Measurements from ENCODE around the gene RASGRF1.
A peak's percentile ranks its signal among the peaks of the same experiment; 100 is the strongest.

RASGRF1 gene

DNA sequence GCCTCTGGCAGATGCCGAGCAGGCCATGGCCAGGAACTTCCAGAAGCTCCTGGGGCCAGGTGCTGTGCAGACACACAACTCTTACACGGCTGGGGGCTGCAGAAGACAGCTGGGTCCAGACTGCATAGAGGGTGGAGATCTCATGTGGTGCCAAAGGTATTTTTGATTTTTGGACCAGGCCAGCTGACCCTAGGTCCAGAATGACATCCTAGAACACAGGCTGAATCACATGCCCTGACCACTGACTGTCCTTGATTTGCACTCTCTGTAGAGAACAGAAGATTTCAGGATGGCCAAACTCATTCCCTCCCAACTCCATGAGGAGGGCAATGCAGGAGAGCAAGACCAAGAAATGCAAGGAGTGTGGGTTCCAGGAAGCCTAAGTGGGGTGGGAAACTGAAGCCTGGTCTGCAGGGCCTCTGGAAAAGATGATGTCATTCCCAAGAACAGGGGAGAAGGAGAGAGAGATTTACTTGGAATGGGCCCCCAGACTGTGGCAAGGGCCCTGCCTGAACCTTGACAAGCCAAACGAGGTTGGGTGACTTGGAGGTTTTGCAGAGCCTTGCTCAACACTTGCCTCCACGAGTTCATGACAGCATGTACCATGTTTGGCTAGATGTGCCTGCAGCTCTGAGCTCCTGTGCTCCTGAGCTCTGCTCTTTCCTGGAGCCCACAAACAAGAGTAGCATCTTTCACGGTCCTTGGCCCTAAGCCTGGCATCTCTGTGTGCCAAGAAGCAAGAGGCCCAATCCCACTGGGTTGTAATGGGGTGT lies 107.2 kb downstream of the RASGRF1 start:
- POLR2A ChIA-PET: no interaction called here

DNA sequence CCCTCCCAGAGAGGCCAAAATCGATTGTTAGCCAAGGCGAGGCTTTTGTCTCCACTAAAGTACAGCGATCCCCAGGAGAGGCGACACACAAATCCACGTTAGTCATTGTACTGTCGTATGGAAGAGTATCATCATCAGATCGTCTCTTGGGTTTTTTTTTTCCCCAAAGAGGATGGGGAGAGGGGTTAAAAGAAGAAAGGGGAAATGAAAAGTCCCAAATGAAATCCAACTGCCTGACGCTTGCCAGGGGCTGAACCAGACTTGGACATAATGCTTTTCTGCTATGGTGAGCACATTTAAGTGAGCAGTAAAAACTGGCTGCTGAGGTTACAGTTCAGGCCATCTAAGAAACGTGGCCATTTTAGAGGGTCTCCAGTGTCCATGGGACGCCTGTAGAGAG lies 107.8 kb downstream of the RASGRF1 start:
- no peak for DNase-seq (ENCODE audit: extremely low spot score)
- ChIA-PET CTCF (interaction anchor here (2.0 kb wide), 1 partner anchor 74 kb away, joined by 12 read pairs; no protein-coding TSS in a partner anchor), POLR2A (no interaction called here)
- no peak for TF ChIP-seq FOXK2 (IDR thresholded peaks at IDR 0.05)
- no peak for TF ChIP-seq SP1 (IDR thresholded peaks at IDR 0.05)

More for the DNA sequence above, 107.2 kb downstream of the RASGRF1 start:
- CTCF ChIA-PET: no interaction called here
- TF ChIP-seq FOXK2 (IDR thresholded peaks at IDR 0.05) (no peak), ZNF384 (IDR thresholded peaks at IDR 0.05) (no peak), BHLHE40 (IDR thresholded peaks at IDR 0.05; ENCODE audit: borderline replicate concordance) (no peak), FOXA1 (IDR thresholded peaks at IDR 0.05) (no peak), LEF1 (IDR thresholded peaks at IDR 0.05; ENCODE audit: borderline replicate concordance) (no peak), L3MBTL2 (conservative IDR thresholded peaks at IDR 0.05) (no peak), TARDBP (IDR thresholded peaks at IDR 0.05) (no peak)
- DNase-seq (ENCODE audit: extremely low spot score): no peak

- DNase-seq (ENCODE audit: extremely low spot score): no peak
- TF ChIP-seq CTBP1 (IDR thresholded peaks at IDR 0.05; ENCODE audit: borderline replicate concordance) (no peak), HDGF (IDR thresholded peaks at IDR 0.05; ENCODE audit: borderline replicate concordance) (no peak)
- ChIA-PET POLR2A (no interaction called here), CTCF (interaction anchor here (0.5 to 2.0 kb wide), 3 partner anchors 30 to 658 kb away, joined by 3 to 12 read pairs (median 4); no protein-coding TSS in a partner anchor)
Measured at GRCh38 chr15:78981532-78982313, 108.9 kb downstream of the RASGRF1 start.

GRCh38 chr15:78979456-78980320 lies 110.9 kb downstream of the RASGRF1 start:
- POLR2A ChIA-PET: no interaction called here
- peak; percentile 81 for DNase-seq (ENCODE audit: extremely low spot score)

GRCh38 chr15:78978601-78979179 lies 111.9 kb downstream of the RASGRF1 start:
- ChIA-PET POLR2A (no interaction called here), CTCF (interaction anchor here (0.9 to 2.7 kb wide), 5 partner anchors 10 to 202 kb away, joined by 4 to 17 read pairs (median 5); no protein-coding TSS in a partner anchor)
- TF ChIP-seq FOXA1 (IDR thresholded peaks at IDR 0.05): no peak
- TF ChIP-seq BHLHE40 (IDR thresholded peaks at IDR 0.05; ENCODE audit: borderline replicate concordance): no peak
- no peak for TF ChIP-seq FOXK2 (IDR thresholded peaks at IDR 0.05)
- no peak for TF ChIP-seq TARDBP (IDR thresholded peaks at IDR 0.05)
- no peak for TF ChIP-seq SP1 (IDR thresholded peaks at IDR 0.05)
- TF ChIP-seq PKNOX1 (IDR thresholded peaks at IDR 0.05): no peak
- TF ChIP-seq ELF4 (IDR thresholded peaks at IDR 0.05): no peak
- no peak for TF ChIP-seq HDGF (IDR thresholded peaks at IDR 0.05; ENCODE audit: borderline replicate concordance)
- no peak for TF ChIP-seq SUZ12 (IDR thresholded peaks at IDR 0.05)
- no peak for TF ChIP-seq LEF1 (IDR thresholded peaks at IDR 0.05; ENCODE audit: borderline replicate concordance)
- no peak for TF ChIP-seq ARNT (IDR thresholded peaks at IDR 0.05)
- TF ChIP-seq FOXM1 (IDR thresholded peaks at IDR 0.05; ENCODE audit: borderline replicate concordance): no peak
- no peak for TF ChIP-seq CTBP1 (IDR thresholded peaks at IDR 0.05; ENCODE audit: borderline replicate concordance)
- TF ChIP-seq NFRKB (IDR thresholded peaks at IDR 0.05): no peak
- TF ChIP-seq ZNF384 (IDR thresholded peaks at IDR 0.05): no peak
- TF ChIP-seq L3MBTL2 (conservative IDR thresholded peaks at IDR 0.05): no peak
- DNase-seq (ENCODE audit: extremely low spot score): no peak

More at GRCh38 chr15:78979456-78980320, 110.9 kb downstream of the RASGRF1 start:
- CTCF ChIA-PET: interaction anchor here (0.6 to 2.7 kb wide), 17 partner anchors 9 to 438 kb away, joined by 3 to 17 read pairs (median 5); no protein-coding TSS in a partner anchor
- TF ChIP-seq L3MBTL2 (conservative IDR thresholded peaks at IDR 0.05) (peak; percentile 60), FOXM1 (IDR thresholded peaks at IDR 0.05; ENCODE audit: borderline replicate concordance) (no peak)

- ChIA-PET CTCF (interaction anchor here (0.5 to 2.7 kb wide), 2 partner anchors 10 to 69 kb away, joined by 4 to 17 read pairs; no protein-coding TSS in a partner anchor), POLR2A (no interaction called here)
- no peak for DNase-seq (ENCODE audit: extremely low spot score)
- TF ChIP-seq CTBP1 (IDR thresholded peaks at IDR 0.05; ENCODE audit: borderline replicate concordance) (no peak), HDGF (IDR thresholded peaks at IDR 0.05; ENCODE audit: borderline replicate concordance) (no peak), FOXA1 (IDR thresholded peaks at IDR 0.05) (no peak), ZNF384 (IDR thresholded peaks at IDR 0.05) (no peak), BHLHE40 (IDR thresholded peaks at IDR 0.05; ENCODE audit: borderline replicate concordance) (no peak), SUZ12 (IDR thresholded peaks at IDR 0.05) (no peak), TARDBP (IDR thresholded peaks at IDR 0.05) (no peak), ELF4 (IDR thresholded peaks at IDR 0.05) (no peak), L3MBTL2 (conservative IDR thresholded peaks at IDR 0.05) (no peak), LEF1 (IDR thresholded peaks at IDR 0.05; ENCODE audit: borderline replicate concordance) (no peak), NFRKB (IDR thresholded peaks at IDR 0.05) (no peak), PKNOX1 (IDR thresholded peaks at IDR 0.05) (no peak), ARNT (IDR thresholded peaks at IDR 0.05) (no peak), FOXM1 (IDR thresholded peaks at IDR 0.05; ENCODE audit: borderline replicate concordance) (no peak), SP1 (IDR thresholded peaks at IDR 0.05) (no peak), FOXK2 (IDR thresholded peaks at IDR 0.05) (no peak)
Measured at GRCh38 chr15:78977591-78978347, 112.8 kb downstream of the RASGRF1 start.
